Measurements from ENCODE around the gene FLVCR2. TPM values are rescaled to one million over a fixed set of nuclear protein-coding genes. Genes with fewer than 3 reads are reported as not detected.

The FLVCR2 gene, protein sequence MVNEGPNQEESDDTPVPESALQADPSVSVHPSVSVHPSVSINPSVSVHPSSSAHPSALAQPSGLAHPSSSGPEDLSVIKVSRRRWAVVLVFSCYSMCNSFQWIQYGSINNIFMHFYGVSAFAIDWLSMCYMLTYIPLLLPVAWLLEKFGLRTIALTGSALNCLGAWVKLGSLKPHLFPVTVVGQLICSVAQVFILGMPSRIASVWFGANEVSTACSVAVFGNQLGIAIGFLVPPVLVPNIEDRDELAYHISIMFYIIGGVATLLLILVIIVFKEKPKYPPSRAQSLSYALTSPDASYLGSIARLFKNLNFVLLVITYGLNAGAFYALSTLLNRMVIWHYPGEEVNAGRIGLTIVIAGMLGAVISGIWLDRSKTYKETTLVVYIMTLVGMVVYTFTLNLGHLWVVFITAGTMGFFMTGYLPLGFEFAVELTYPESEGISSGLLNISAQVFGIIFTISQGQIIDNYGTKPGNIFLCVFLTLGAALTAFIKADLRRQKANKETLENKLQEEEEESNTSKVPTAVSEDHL
- total RNA-seq: 11.7 and 12.5 TPM in 2 replicates

GRCh38 chr14:75578102-75578785 is at the start of gene FLVCR2:
TSS of gene FLVCR2 (plus strand) at chr14:75578620. CDS start at chr14:75578973, 353 bp downstream.
- ChIA-PET CTCF (interaction anchor here (0.8 to 9.7 kb wide), 25 partner anchors 13 to 495 kb away, joined by 3 to 264 read pairs (median 4); partner anchors contain the start of genes BATF, ERG28, TGFB3 and TTLL5), POLR2A (interaction anchor here (0.6 to 2.8 kb wide), 12 partner anchors 16 to 451 kb away, joined by 3 to 14 read pairs (median 8); partner anchors contain the start of genes BATF, ERG28, NEK9 and TTLL5)
- H3K4me3 Mint-ChIP-seq: peak within 1 kb of the TSS; percentile 89
- no peaks in the 10 kb centered on the region for H3K9me3 Mint-ChIP-seq
- TF ChIP-seq, protein P1, sequence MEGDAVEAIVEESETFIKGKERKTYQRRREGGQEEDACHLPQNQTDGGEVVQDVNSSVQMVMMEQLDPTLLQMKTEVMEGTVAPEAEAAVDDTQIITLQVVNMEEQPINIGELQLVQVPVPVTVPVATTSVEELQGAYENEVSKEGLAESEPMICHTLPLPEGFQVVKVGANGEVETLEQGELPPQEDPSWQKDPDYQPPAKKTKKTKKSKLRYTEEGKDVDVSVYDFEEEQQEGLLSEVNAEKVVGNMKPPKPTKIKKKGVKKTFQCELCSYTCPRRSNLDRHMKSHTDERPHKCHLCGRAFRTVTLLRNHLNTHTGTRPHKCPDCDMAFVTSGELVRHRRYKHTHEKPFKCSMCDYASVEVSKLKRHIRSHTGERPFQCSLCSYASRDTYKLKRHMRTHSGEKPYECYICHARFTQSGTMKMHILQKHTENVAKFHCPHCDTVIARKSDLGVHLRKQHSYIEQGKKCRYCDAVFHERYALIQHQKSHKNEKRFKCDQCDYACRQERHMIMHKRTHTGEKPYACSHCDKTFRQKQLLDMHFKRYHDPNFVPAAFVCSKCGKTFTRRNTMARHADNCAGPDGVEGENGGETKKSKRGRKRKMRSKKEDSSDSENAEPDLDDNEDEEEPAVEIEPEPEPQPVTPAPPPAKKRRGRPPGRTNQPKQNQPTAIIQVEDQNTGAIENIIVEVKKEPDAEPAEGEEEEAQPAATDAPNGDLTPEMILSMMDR (IDR thresholded peaks at IDR 0.05): no peak
- peak; percentile 56 for DNase-seq
- no peaks in the 10 kb centered on the region for H3K36me3 Mint-ChIP-seq (ENCODE audit: low read depth)
- peak within 1 kb of the TSS; percentile 72 for H3K27ac Mint-ChIP-seq
- H3K4me1 Mint-ChIP-seq: peaks cover 29% of the 10 kb centered on the region
- peak; percentile 60 for ATAC-seq (ENCODE audit: low read depth)
- peaks cover 3% of the 10 kb centered on the region for H3K27me3 Mint-ChIP-seq
- intact Hi-C loops (cut with micrococcal nuclease): loop anchor here (5.0 kb wide), 3 partner anchors 61 to 446 kb away; no protein-coding TSS in a partner anchor

- H3K27me3 Mint-ChIP-seq: no peaks in the 10 kb centered on the region
- TF ChIP-seq, protein P1 (IDR thresholded peaks at IDR 0.05): no peak
- DNase-seq (no peak), ATAC-seq (ENCODE audit: low read depth) (no peak)
- no peak overlapping the region for H3K4me3 Mint-ChIP-seq
- ChIA-PET CTCF (no interaction called here), POLR2A (interaction anchor here (1.0 to 2.9 kb wide), 4 partner anchors 9 to 21 kb away, joined by 3 to 12 read pairs (median 6); partner anchors contain the start of gene BATF)
- peaks cover 79% of the 10 kb centered on the region for H3K36me3 Mint-ChIP-seq (ENCODE audit: low read depth)
- H3K9me3 Mint-ChIP-seq: no peaks in the 10 kb centered on the region
- H3K27ac Mint-ChIP-seq: no peak overlapping the region
- peaks cover 63% of the 10 kb centered on the region for H3K4me1 Mint-ChIP-seq
- intact Hi-C loops (cut with micrococcal nuclease): no loop called here
Measured at GRCh38 chr14:75531256-75531655, 47.2 kb upstream of the FLVCR2 start.

DNA sequence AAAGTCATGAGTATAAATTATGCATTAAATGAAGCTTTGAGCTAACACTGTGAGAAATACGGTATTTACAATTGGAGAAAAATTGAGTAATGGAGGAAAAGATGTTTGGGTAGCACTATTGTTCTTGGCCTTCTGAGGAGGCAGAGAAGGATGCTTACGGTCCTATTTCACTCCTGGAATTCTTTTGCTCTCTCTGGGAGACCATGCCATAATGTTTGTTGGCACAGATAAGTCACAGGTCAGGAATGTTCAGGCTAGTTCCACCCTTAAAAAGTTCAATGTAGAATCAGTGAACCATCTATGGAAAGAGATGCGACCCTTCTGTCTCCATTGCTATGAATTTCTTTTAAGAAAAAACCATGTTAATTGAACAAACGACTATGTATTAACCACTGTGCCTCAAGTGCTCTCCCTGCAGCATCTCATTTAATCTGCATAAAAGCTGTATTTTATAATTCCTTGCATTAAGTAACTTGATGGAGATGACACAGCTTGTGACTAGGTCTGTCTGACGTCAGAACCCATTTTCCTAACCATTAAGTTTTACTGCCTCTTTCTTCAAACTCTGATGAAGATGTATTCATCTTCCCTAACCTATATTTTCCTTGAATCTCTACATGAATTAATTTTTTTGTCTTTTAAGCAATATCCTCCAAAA is 46.6 kb upstream of the FLVCR2 start:
- intact Hi-C loops (cut with micrococcal nuclease): no loop called here
- POLR2A ChIA-PET: interaction anchor here (1.0 to 2.9 kb wide), 4 partner anchors 9 to 20 kb away, joined by 3 to 12 read pairs (median 6); partner anchors contain the start of gene BATF
- H3K4me1 Mint-ChIP-seq: peaks cover 59% of the 10 kb centered on the region
- H3K27ac Mint-ChIP-seq: peak overlapping the region; percentile 9
- H3K9me3 Mint-ChIP-seq: no peaks in the 10 kb centered on the region
- CTCF ChIA-PET: no interaction called here
- ATAC-seq (ENCODE audit: low read depth): no peak
- no peak for DNase-seq
- H3K4me3 Mint-ChIP-seq: no peak overlapping the region
- peaks cover 76% of the 10 kb centered on the region for H3K36me3 Mint-ChIP-seq (ENCODE audit: low read depth)
- TF ChIP-seq, protein P1 (IDR thresholded peaks at IDR 0.05): no peak
- no peaks in the 10 kb centered on the region for H3K27me3 Mint-ChIP-seq

DNA sequence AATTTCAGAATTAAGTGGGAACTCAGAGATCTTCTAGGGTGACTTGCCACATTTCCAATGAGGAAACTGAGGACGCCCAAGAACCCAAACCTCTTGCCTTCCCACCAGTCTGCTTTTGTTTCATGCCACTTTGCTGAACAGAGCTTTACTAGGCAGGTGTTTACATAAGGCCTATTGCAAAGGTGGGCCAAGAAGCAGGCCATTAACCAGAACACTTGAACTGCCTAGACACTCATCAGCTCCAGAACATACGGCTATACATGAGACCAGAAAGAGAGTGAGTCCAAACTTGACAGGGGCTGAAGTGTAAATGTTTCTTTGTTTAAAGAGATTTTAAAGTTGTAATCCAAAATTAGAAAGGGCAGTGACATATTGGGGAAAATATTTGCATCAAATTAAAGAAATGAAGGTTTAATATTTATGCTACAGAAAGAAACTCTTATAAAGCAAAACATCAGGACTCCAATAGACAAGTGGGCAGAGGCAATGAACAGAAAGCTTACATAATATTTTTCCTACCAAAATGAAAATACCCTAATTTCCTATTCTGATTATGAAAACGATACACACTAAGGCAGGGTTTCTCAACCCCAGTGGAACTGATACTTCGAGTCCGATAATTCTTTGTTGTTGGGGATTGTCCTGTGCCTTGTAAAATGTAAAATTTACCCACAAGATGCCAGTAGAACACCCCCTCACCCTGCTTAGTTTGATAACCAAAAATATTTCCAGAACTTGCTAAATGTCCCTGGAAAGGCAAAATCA is 44.4 kb upstream of the FLVCR2 start:
- Mint-ChIP-seq H3K4me1 (peaks cover 55% of the 10 kb centered on the region), H3K27ac (peak overlapping the region; percentile 32), H3K36me3 (ENCODE audit: low read depth) (peaks cover 70% of the 10 kb centered on the region), H3K4me3 (peak overlapping the region; percentile 3), H3K27me3 (no peaks in the 10 kb centered on the region), H3K9me3 (no peaks in the 10 kb centered on the region)
- TF ChIP-seq, protein P1 (IDR thresholded peaks at IDR 0.05): no peak
- ATAC-seq (ENCODE audit: low read depth) (no peak), DNase-seq (no peak)
- CTCF ChIA-PET: interaction anchor here (0.5 to 1.5 kb wide), 3 partner anchors 8 to 43 kb away, joined by 3 to 4 read pairs (median 3); no protein-coding TSS in a partner anchor
- intact Hi-C loops (cut with micrococcal nuclease): no loop called here
- POLR2A ChIA-PET: interaction anchor here (1.2 to 14.0 kb wide), 3 partner anchors 9 to 27 kb away, joined by 4 to 356 read pairs (median 10); partner anchors contain the start of gene BATF
